SK-N-SH treated with all-trans-retinoic acid at 6 μM for 48 hours (cell line): Measurements from ENCODE around the gene RND3.
A peak's percentile ranks its signal among the peaks of the same experiment; 100 is the strongest.

ENCODE experiments used
- ATAC-seq: fragments of 200-7000 bp; cut with Tn5 transposase; 3 replicates; pipeline ENCODE4 v1.9.1; 2020; ENCODE audit warnings: mild to moderate bottlenecking, moderate library complexity
- ARNTL ChIP-seq: fragments of 450-650 bp; formaldehyde crosslinking; IDR thresholded peaks from 2 replicates; pipeline ENCODE4 v1.5.0; 2020; ENCODE audit warnings: low read depth, mild to moderate bottlenecking, moderate library complexity, borderline replicate concordance
- BACH2 ChIP-seq: fragments of 250-450 bp; sonication (Bioruptor Pico); IDR thresholded peaks from 2 replicates; pipeline ENCODE4 v1.9.0; 2021; ENCODE audit warnings: mild to moderate bottlenecking, borderline replicate concordance
- CREB5 ChIP-seq: fragments of 250-450 bp; sonication (Bioruptor Pico); IDR thresholded peaks from 2 replicates; pipeline ENCODE4 v1.5.1; 2020; ENCODE audit warnings: low read depth, mild to moderate bottlenecking, moderate library complexity
- CSDC2 ChIP-seq: fragments of 250-450 bp; sonication (Bioruptor Pico); IDR thresholded peaks from 2 replicates; pipeline ENCODE4 v1.5.0; 2020; ENCODE audit warnings: mild to moderate bottlenecking, moderate library complexity
- GLIS3 ChIP-seq: fragments of 250-450 bp; sonication (Bioruptor Pico); IDR thresholded peaks from 2 replicates; pipeline ENCODE4 v1.5.0; 2020; ENCODE audit warnings: mild to moderate bottlenecking, moderate library complexity
- ISL1 ChIP-seq: fragments of 250-450 bp; sonication (Bioruptor Pico); IDR thresholded peaks from 2 replicates; pipeline ENCODE4 v2.1.2; 2022; ENCODE audit warnings: mild to moderate bottlenecking, moderate library complexity
- OSR1 ChIP-seq: fragments of 250-450 bp; sonication (Bioruptor Pico); IDR thresholded peaks from 2 replicates; pipeline ENCODE4 v1.8.0; 2022; ENCODE audit warnings: moderate library complexity, mild to moderate bottlenecking, inconsistent platforms
- POU6F1 ChIP-seq: fragments of 250-450 bp; sonication (Bioruptor Pico); IDR thresholded peaks from 2 replicates; pipeline ENCODE4 v1.8.0; 2021; ENCODE audit warnings: low read depth, mild to moderate bottlenecking, moderate library complexity, borderline replicate concordance
- PPARA ChIP-seq: fragments of 250-450 bp; sonication (Bioruptor Pico); IDR thresholded peaks from 2 replicates; pipeline ENCODE4 v1.5.0; 2020; ENCODE audit warnings: mild to moderate bottlenecking, borderline replicate concordance
- RARB ChIP-seq: fragments of 250-450 bp; sonication (Bioruptor Pico); IDR thresholded peaks from 2 replicates; pipeline ENCODE4 v1.8.0; 2021; ENCODE audit warnings: mild to moderate bottlenecking, moderate library complexity
- SNAI2 ChIP-seq: fragments of 250-450 bp; sonication (Bioruptor Pico); IDR thresholded peaks from 2 replicates; pipeline ENCODE4 v1.5.0; 2020; ENCODE audit warnings: mild to moderate bottlenecking, moderate library complexity
- TCF4 ChIP-seq: fragments of 250-450 bp; sonication (Bioruptor Pico); IDR thresholded peaks from 2 replicates; pipeline ENCODE4 v1.8.0; 2021; ENCODE audit warnings: mild to moderate bottlenecking, moderate library complexity, borderline replicate concordance
- TOX ChIP-seq: fragments of 250-450 bp; sonication (Bioruptor Pico); IDR thresholded peaks from 2 replicates; pipeline ENCODE4 v1.8.0; 2021; ENCODE audit warnings: mild to moderate bottlenecking, moderate library complexity, borderline replicate concordance
- ZC3H10 ChIP-seq: fragments of 250-450 bp; sonication (Bioruptor Pico); IDR thresholded peaks from 2 replicates; pipeline ENCODE4 v1.5.1; 2021; ENCODE audit warnings: mild to moderate bottlenecking, moderate library complexity
- ZFP3 ChIP-seq: fragments of 250-450 bp; sonication (Bioruptor Pico); IDR thresholded peaks from 2 replicates; pipeline ENCODE4 v1.5.0; 2020; ENCODE audit warnings: mild to moderate bottlenecking, moderate library complexity
- ZNF565 ChIP-seq: fragments of 450-650 bp; formaldehyde crosslinking; conservative IDR thresholded peaks from 2 replicates; pipeline ENCODE4 v1.5.0; 2020; ENCODE audit warnings: low read depth, mild to moderate bottlenecking, moderate library complexity
- ZNF8 ChIP-seq: fragments of 450-650 bp; formaldehyde crosslinking; IDR thresholded peaks from 2 replicates; pipeline ENCODE4 v1.5.0; 2020; ENCODE audit warnings: mild to moderate bottlenecking, moderate library complexity
- TF ChIP-seq, protein P1 (sequence below): fragments of 250-450 bp; sonication (Bioruptor Pico); IDR thresholded peaks from 2 replicates; pipeline ENCODE4 v1.5.0; 2020; ENCODE audit warnings: mild to moderate bottlenecking, moderate library complexity
- TF ChIP-seq, protein P2 (sequence below): fragments of 250-450 bp; sonication (Bioruptor Pico); IDR thresholded peaks from 2 replicates; pipeline ENCODE4 v1.5.1; 2021; ENCODE audit warnings: mild to moderate bottlenecking, moderate library complexity

RND3 gene

DNA sequence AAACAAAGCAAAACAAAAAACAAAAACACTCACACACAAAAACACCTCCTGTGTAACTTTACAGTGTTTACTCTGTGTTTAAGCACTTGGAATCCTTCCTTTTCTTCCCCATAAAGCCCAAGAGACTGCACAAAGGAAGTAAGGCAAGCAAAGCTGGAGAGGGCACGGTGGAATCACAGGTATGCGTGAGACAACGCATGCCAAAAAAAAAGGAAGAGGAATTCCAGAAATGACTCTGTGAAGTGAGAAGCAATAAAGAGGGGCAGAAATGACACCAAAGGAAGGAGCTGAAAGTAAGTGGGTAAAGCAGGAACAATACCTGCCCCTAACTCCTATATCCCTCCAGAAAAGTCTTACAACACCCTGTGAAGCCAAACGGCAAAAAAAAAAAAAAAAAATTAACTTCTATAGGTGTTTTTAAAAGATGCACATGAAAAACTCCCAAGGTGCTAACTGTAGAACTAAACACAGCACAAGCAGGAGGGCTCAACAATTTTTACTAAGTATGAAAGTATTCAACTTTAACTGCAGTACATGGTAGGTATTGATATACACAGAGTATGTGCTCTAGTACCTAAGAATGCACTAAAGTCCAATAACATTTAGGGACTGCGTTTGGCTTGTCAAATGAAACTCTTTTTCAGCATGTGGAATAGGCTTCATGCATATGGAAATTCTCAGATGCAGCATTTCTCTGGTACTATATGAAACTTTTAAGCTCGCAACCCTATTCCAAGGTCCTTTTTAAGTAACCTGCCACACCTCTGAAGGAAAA is 9.1 kb downstream of the RND3 start:
- peak; percentile 13 for ATAC-seq
- TF ChIP-seq ZFP3 (no peak), CREB5 (CRISPR knock-in tag) (no peak)
- TF ChIP-seq, all 23 proteins: peak for 0

DNA sequence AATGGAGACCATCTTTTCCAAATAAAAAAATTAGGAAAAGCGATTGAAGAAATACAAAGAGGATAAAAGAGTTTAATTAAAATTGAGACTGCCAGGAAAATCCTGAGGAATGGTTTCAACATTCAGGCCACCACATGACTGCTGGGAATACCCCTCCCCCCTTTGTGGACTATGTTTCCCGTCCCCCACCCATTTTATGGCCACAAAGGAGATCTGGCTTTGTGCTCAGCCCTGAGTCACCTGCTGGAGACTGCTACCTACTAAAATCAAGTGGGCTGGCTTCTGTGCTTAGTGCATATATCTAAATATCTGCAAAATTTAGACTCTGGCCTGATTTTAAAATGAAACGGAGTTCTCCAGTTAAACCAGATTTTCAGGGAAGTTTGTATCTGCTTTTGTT is 10.1 kb downstream of the RND3 start:
- TF ChIP-seq POU6F1 (CRISPR knock-in tag) (no peak), SNAI2 (CRISPR knock-in tag) (no peak), GLIS3 (CRISPR knock-in tag) (no peak), ZNF565 (CRISPR knock-in tag) (no peak), PPARA (CRISPR knock-in tag) (no peak), OSR1 (CRISPR knock-in tag) (no peak), ZFP3 (no peak), ZC3H10 (no peak), RARB (CRISPR knock-in tag) (no peak)
- TF ChIP-seq, protein P1, sequence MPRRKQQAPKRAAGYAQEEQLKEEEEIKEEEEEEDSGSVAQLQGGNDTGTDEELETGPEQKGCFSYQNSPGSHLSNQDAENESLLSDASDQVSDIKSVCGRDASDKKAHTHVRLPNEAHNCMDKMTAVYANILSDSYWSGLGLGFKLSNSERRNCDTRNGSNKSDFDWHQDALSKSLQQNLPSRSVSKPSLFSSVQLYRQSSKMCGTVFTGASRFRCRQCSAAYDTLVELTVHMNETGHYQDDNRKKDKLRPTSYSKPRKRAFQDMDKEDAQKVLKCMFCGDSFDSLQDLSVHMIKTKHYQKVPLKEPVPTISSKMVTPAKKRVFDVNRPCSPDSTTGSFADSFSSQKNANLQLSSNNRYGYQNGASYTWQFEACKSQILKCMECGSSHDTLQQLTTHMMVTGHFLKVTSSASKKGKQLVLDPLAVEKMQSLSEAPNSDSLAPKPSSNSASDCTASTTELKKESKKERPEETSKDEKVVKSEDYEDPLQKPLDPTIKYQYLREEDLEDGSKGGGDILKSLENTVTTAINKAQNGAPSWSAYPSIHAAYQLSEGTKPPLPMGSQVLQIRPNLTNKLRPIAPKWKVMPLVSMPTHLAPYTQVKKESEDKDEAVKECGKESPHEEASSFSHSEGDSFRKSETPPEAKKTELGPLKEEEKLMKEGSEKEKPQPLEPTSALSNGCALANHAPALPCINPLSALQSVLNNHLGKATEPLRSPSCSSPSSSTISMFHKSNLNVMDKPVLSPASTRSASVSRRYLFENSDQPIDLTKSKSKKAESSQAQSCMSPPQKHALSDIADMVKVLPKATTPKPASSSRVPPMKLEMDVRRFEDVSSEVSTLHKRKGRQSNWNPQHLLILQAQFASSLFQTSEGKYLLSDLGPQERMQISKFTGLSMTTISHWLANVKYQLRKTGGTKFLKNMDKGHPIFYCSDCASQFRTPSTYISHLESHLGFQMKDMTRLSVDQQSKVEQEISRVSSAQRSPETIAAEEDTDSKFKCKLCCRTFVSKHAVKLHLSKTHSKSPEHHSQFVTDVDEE (CRISPR knock-in tag): no peak
- no peak for ATAC-seq

- TF ChIP-seq, protein P2, sequence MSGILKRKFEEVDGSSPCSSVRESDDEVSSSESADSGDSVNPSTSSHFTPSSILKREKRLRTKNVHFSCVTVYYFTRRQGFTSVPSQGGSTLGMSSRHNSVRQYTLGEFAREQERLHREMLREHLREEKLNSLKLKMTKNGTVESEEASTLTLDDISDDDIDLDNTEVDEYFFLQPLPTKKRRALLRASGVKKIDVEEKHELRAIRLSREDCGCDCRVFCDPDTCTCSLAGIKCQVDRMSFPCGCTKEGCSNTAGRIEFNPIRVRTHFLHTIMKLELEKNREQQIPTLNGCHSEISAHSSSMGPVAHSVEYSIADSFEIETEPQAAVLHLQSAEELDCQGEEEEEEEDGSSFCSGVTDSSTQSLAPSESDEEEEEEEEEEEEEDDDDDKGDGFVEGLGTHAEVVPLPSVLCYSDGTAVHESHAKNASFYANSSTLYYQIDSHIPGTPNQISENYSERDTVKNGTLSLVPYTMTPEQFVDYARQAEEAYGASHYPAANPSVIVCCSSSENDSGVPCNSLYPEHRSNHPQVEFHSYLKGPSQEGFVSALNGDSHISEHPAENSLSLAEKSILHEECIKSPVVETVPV (CRISPR knock-in tag): no peak
- TF ChIP-seq PPARA (CRISPR knock-in tag) (no peak), RARB (CRISPR knock-in tag) (no peak), BACH2 (CRISPR knock-in tag) (no peak), TCF4 (CRISPR knock-in tag) (no peak), ZFP3 (no peak), CSDC2 (CRISPR knock-in tag) (no peak), SNAI2 (CRISPR knock-in tag) (no peak), ZNF565 (CRISPR knock-in tag) (no peak), OSR1 (CRISPR knock-in tag) (no peak), GLIS3 (CRISPR knock-in tag) (no peak), ISL1 (no peak), ARNTL (no peak), POU6F1 (CRISPR knock-in tag) (no peak), ZNF8 (CRISPR knock-in tag) (no peak), TOX (CRISPR knock-in tag) (no peak), CREB5 (CRISPR knock-in tag) (no peak)
- ATAC-seq: no peak
These were observed 10.6 kb downstream of the RND3 start for GRCh38 chr2:150476809-150477302.
